Neural progenitor cell (in vitro differentiated cells): ENCODE data around the gene ATP6AP2. TPM values are rescaled to one million over a fixed set of nuclear protein-coding genes. Genes with fewer than 3 reads are reported as not detected.

ENCODE experiments used
- DNase-seq: peaks from one replicate; pipeline ENCODE4 v3.0.0-alpha.2; 2016; ENCODE audit warnings: low spot score
- H2AFZ ChIP-seq: fragments of 200-600 bp; sonication (generic); replicated peaks from 2 replicates; pipeline ENCODE4 v1.6.1; 2016; ENCODE audit warnings: antibody characterized with exemption
- H3F3A ChIP-seq: fragments of 200-600 bp; sonication (generic); 2 replicates; pipeline ENCODE4 v1.6.1; 2016; ENCODE audit warnings: antibody characterized with exemption, low read depth
- H3K27ac ChIP-seq: fragments of 200-600 bp; sonication (generic); 2 replicates; pipeline ENCODE4 v1.5.1; 2016; ENCODE audit warnings: mild to moderate bottlenecking
- H3K27me3 ChIP-seq: fragments of 200-600 bp; sonication (generic); 2 replicates; pipeline ENCODE4 v1.6.1; 2016; ENCODE audit warnings: mild to moderate bottlenecking, moderate library complexity
- H3K36me3 ChIP-seq: fragments of 200-600 bp; sonication (generic); 2 replicates; pipeline ENCODE4 v1.5.1; 2016
- H3K4me1 ChIP-seq: fragments of 200-600 bp; sonication (generic); 2 replicates; pipeline ENCODE4 v1.6.1; 2016; ENCODE audit warnings: mixed run types
- H3K4me2 ChIP-seq: fragments of 200-600 bp; sonication (generic); 2 replicates; pipeline ENCODE4 v1.6.1; 2016
- H3K4me3 ChIP-seq: fragments of 200-600 bp; sonication (generic); 2 replicates; pipeline ENCODE4 v1.5.1; 2016
- H3K79me2 ChIP-seq: fragments of 200-600 bp; sonication (generic); 2 replicates; pipeline ENCODE4 v1.6.1; 2016; ENCODE audit warnings: low read depth
- H3K9ac ChIP-seq: fragments of 200-600 bp; sonication (generic); 2 replicates; pipeline ENCODE4 v1.6.1; 2016
- H3K9me3 ChIP-seq: fragments of 200-600 bp; sonication (generic); 2 replicates; pipeline ENCODE4 v1.5.1; 2016; ENCODE audit warnings: low read depth
- H4K20me1 ChIP-seq: fragments of 200-600 bp; sonication (generic); 2 replicates; pipeline ENCODE4 v1.6.1; 2016; ENCODE audit warnings: low read depth
- H3K27ac Mint-ChIP-seq: 3 replicates; pipeline ENCODE4 v1.8.0; 2021; ENCODE audit warnings: mixed read lengths
- H3K27me3 Mint-ChIP-seq: 2 replicates; pipeline ENCODE4 v1.8.0; 2022; ENCODE audit warnings: low read depth, mild to moderate bottlenecking, inconsistent platforms, moderate library complexity, mixed read lengths; ENCODE audit not compliant: insufficient read depth
- H3K36me3 Mint-ChIP-seq: 3 replicates; pipeline ENCODE4 v1.8.0; 2021; ENCODE audit warnings: mixed read lengths
- H3K4me1 Mint-ChIP-seq: 3 replicates; pipeline ENCODE4 v1.8.0; 2021; ENCODE audit warnings: mixed read lengths
- H3K4me3 Mint-ChIP-seq: 3 replicates; pipeline ENCODE4 v1.8.0; 2021; ENCODE audit warnings: mild to moderate bottlenecking, moderate library complexity, mixed read lengths
- H3K9me3 Mint-ChIP-seq: 3 replicates; pipeline ENCODE4 v1.8.0; 2020; ENCODE audit warnings: mixed read lengths
- EZH2 ChIP-seq: fragments of 200-600 bp; sonication (generic); IDR thresholded peaks from 2 replicates; pipeline ENCODE4 v1.6.1; 2017; ENCODE audit warnings: antibody characterized with exemption, mild to moderate bottlenecking, moderate library complexity
- EZH2phosphoT487 ChIP-seq: fragments of 200-600 bp; sonication (generic); IDR thresholded peaks from 2 replicates; pipeline ENCODE4 v1.6.1; 2017; ENCODE audit warnings: antibody characterized with exemption
- total RNA-seq: library from RNA; depleted of rRNA; stranded (reverse); fragments of >200 nt; gene quantifications from 2 replicates; pipeline ENCODE4 v1.2.3, GENCODE V29; 2015; ENCODE audit warnings: low replicate concordance
- TF ChIP-seq, protein P1 (sequence below): fragments of 200-600 bp; sonication (generic); IDR thresholded peaks from 2 replicates; pipeline ENCODE4 v1.5.1; 2017; ENCODE audit warnings: antibody characterized with exemption, mild to moderate bottlenecking

ATP6AP2 gene
- total RNA-seq, 1 donor from 2014 or later = 88.1 TPM

DNA sequence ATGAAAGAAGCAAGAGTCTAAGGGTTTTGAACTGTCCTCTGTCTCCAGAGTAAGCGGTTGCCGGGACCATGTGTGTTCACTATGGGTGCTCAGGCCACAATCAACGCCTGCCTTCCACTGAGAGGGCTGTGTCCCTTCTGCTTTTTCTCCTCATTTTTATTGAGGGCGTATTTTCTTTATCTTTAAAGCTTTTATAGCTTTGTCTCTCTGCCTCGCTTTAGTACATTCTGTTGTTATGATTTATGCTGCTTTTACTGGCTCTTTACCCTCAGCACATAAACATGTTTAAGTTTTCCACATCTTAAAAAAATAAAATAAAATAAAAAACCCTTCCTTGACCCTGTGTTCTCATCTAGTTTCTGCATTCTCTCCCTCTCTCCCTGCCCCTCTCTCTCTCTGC lies 42.4 kb upstream of the ATP6AP2 start:
- Histone ChIP-seq H3K9ac (no peak overlapping the region), H3K9me3 (no peaks in the 10 kb centered on the region), H3K4me1 (no peaks in the 10 kb centered on the region), H3K27me3 (no peaks in the 10 kb centered on the region), H3K4me2 (no peak overlapping the region), H3K4me3 (no peak overlapping the region), H2AFZ (no peak overlapping the region), H3K79me2 (no peaks in the 10 kb centered on the region), H3K36me3 (no peaks in the 10 kb centered on the region), H4K20me1 (no peaks in the 10 kb centered on the region), H3F3A (no peaks in the 10 kb centered on the region), H3K27ac (no peak overlapping the region)
- Mint-ChIP-seq H3K9me3 (peaks cover 6% of the 10 kb centered on the region), H3K27ac (no peak overlapping the region), H3K36me3 (no peaks in the 10 kb centered on the region), H3K27me3 (peaks cover 9% of the 10 kb centered on the region), H3K4me1 (peaks cover 2% of the 10 kb centered on the region), H3K4me3 (no peak overlapping the region)
- DNase-seq = no peak
- no peak for TF ChIP-seq EZH2
- no peak for TF ChIP-seq EZH2phosphoT487
- TF ChIP-seq, protein P1, sequence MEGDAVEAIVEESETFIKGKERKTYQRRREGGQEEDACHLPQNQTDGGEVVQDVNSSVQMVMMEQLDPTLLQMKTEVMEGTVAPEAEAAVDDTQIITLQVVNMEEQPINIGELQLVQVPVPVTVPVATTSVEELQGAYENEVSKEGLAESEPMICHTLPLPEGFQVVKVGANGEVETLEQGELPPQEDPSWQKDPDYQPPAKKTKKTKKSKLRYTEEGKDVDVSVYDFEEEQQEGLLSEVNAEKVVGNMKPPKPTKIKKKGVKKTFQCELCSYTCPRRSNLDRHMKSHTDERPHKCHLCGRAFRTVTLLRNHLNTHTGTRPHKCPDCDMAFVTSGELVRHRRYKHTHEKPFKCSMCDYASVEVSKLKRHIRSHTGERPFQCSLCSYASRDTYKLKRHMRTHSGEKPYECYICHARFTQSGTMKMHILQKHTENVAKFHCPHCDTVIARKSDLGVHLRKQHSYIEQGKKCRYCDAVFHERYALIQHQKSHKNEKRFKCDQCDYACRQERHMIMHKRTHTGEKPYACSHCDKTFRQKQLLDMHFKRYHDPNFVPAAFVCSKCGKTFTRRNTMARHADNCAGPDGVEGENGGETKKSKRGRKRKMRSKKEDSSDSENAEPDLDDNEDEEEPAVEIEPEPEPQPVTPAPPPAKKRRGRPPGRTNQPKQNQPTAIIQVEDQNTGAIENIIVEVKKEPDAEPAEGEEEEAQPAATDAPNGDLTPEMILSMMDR = no peak

DNA sequence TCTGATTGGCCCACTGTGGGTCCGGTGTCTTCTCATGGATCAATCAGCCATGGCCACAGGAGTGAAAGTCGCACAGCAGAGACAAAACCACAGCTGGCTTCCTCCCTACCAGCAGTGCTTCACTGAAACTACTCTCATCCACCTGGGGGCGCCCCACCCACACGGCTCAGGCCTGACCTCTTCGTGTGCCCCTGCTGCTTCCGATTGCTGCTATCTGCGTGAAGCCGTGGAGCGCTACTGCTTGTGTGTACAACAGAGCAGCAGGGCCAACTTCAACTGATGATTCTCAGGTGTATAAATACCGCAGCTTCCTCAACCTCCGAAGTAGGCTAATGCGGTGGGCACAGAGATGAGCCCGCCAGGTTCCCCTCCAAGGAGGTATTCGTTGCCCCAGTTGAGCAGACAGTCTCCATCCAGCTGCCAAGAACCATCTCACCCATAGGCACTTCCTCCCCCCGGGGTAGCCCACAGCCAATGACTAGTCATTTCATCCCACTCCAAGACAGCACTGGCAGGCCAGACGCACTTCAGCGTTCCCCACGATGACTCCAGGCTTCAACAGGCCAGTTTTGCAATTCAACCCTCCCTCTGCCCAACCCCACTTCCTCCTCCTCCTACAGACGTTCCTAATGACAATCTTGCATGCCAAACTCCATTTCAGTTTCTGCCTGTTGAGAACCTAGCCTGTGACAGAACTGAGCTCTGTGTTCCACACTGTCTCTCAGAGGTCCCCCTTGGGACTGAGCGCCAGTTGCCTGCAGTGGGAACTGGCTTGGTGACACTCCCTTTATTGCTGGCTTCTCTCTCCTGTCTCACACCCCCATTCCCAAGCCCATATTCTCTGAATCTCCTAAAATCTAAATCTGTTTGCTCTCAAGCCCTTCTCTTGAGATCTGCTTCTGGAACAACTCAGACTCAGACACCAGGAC lies 41.3 kb upstream of the ATP6AP2 start:
- no peak for TF ChIP-seq EZH2phosphoT487
- TF ChIP-seq, protein P1 = peak; percentile 49
- Histone ChIP-seq H3K4me3 (no peak overlapping the region), H3K4me1 (no peaks in the 10 kb centered on the region), H3K9ac (no peak overlapping the region), H3K36me3 (no peaks in the 10 kb centered on the region), H3K27me3 (no peaks in the 10 kb centered on the region), H2AFZ (peak overlapping the region; percentile 13), H3K4me2 (no peak overlapping the region), H3K9me3 (no peaks in the 10 kb centered on the region), H3F3A (no peaks in the 10 kb centered on the region), H4K20me1 (no peaks in the 10 kb centered on the region), H3K27ac (no peak overlapping the region), H3K79me2 (no peaks in the 10 kb centered on the region)
- Mint-ChIP-seq H3K27me3 (peaks cover 9% of the 10 kb centered on the region), H3K27ac (peak overlapping the region; percentile 34), H3K36me3 (no peaks in the 10 kb centered on the region), H3K4me1 (peaks cover 12% of the 10 kb centered on the region), H3K9me3 (peaks cover 6% of the 10 kb centered on the region), H3K4me3 (peak overlapping the region; percentile 58)
- DNase-seq = peak; percentile 44

DNA sequence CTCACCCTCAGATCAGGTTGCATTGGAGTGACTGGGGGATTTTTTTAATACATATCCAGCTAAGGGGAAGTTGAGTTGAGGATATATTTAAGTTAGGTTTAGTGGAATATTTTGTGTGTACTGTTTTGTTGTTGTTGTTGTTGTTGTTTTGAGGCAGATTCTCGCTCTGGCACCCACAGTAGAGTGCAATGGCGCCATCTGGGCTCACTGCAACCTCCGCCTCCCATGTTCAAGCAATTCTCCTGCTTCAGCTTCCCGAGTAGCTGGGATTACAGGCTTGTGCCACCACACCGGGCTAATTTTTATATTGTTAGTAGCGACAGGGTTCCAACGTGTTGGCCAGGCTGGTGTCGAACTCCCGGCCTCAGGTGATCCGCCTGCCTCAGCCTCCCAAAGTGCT lies 38.6 kb upstream of the ATP6AP2 start:
- Histone ChIP-seq H3K4me2 (no peak overlapping the region), H3K4me3 (no peak overlapping the region), H3K9ac (no peak overlapping the region), H3F3A (no peaks in the 10 kb centered on the region), H3K9me3 (no peaks in the 10 kb centered on the region), H3K36me3 (no peaks in the 10 kb centered on the region), H2AFZ (no peak overlapping the region), H4K20me1 (no peaks in the 10 kb centered on the region), H3K79me2 (no peaks in the 10 kb centered on the region), H3K27ac (no peak overlapping the region), H3K4me1 (no peaks in the 10 kb centered on the region), H3K27me3 (no peaks in the 10 kb centered on the region)
- Mint-ChIP-seq H3K36me3 (no peaks in the 10 kb centered on the region), H3K4me1 (peaks cover 12% of the 10 kb centered on the region), H3K27ac (no peak overlapping the region), H3K9me3 (peaks cover 6% of the 10 kb centered on the region), H3K4me3 (no peak overlapping the region), H3K27me3 (peaks cover 13% of the 10 kb centered on the region)
- TF ChIP-seq, protein P1 = peak; percentile 39
- TF ChIP-seq EZH2 = no peak
- TF ChIP-seq EZH2phosphoT487 = no peak
- no peak for DNase-seq
